T-helper 17 cell (primary cell): ENCODE data around the gene GPC3. TPM values are rescaled to one million over a fixed set of nuclear protein-coding genes. Genes with fewer than 3 reads are reported as not detected.

Experiments
- ATAC-seq: fragments of 150-1000 bp; cut with Tn5 transposase; 2 replicates; pipeline ENCODE4 v1.10.0; 2021; ENCODE audit warnings: mild to moderate bottlenecking, moderate library complexity
- DNase-seq, 3 donors: peaks; one replicate each; pipeline versions ENCODE4 v3.0.0 to v3.0.0-alpha.2; 2020 to 2021
- H3K9me3 ChIP-seq: one replicate; pipeline ENCODE4 v1.7.0; 2013; ENCODE audit warnings: low read length, mild to moderate bottlenecking; ENCODE audit not compliant: control insufficient read depth, poor library complexity, severe bottlenecking
- H3K27ac Mint-ChIP-seq: one replicate; pipeline ENCODE4 v1.8.0; 2022; ENCODE audit warnings: mild to moderate bottlenecking, moderate library complexity, mixed read lengths
- H3K27me3 Mint-ChIP-seq: one replicate; pipeline ENCODE4 v1.8.0; 2022; ENCODE audit warnings: mixed read lengths
- H3K36me3 Mint-ChIP-seq: one replicate; pipeline ENCODE4 v1.8.0; 2022; ENCODE audit warnings: low read depth, mixed read lengths
- H3K4me1 Mint-ChIP-seq: one replicate; pipeline ENCODE4 v1.8.0; 2022; ENCODE audit warnings: mild to moderate bottlenecking, mixed read lengths
- H3K4me3 Mint-ChIP-seq: one replicate; pipeline ENCODE4 v1.8.0; 2022; ENCODE audit warnings: mild to moderate bottlenecking, moderate library complexity, mixed read lengths
- total RNA-seq, 4 donors: library from RNA in 2 of 4; stranded (reverse) in 2 of 4; gene quantifications; one replicate each; pipeline ENCODE4 v1.2.3 and lab custom pipeline; 2022 to 2026

Gene GPC3
- total RNA-seq, 2 donors from 2014 or later: 0.20 to 0.39 TPM

GRCh38 chrX:133924548-133924947 is 60.8 kb downstream of the GPC3 start:
- no peak overlapping the region for H3K27ac Mint-ChIP-seq
- no peaks in the 10 kb centered on the region for H3K9me3 ChIP-seq
- no peak for DNase-seq
- H3K4me1 Mint-ChIP-seq: peaks cover 3% of the 10 kb centered on the region
- no peaks in the 10 kb centered on the region for H3K36me3 Mint-ChIP-seq
- ATAC-seq: no peak
- no peak overlapping the region for H3K4me3 Mint-ChIP-seq
- H3K27me3 Mint-ChIP-seq: no peaks in the 10 kb centered on the region

- no peak overlapping the region for H3K4me3 Mint-ChIP-seq
- ATAC-seq (no peak), DNase-seq (no peak)
- H3K9me3 ChIP-seq: no peaks in the 10 kb centered on the region
- no peak overlapping the region for H3K27ac Mint-ChIP-seq
- H3K36me3 Mint-ChIP-seq: no peaks in the 10 kb centered on the region
- peaks cover 3% of the 10 kb centered on the region for H3K4me1 Mint-ChIP-seq
- no peaks in the 10 kb centered on the region for H3K27me3 Mint-ChIP-seq
Observed at GRCh38 chrX:133923548-133923947, 61.8 kb downstream of the GPC3 start.

GRCh38 chrX:133923113-133923512 is 62.3 kb downstream of the GPC3 start:
- H3K36me3 Mint-ChIP-seq: no peaks in the 10 kb centered on the region
- DNase-seq: no peak

GRCh38 chrX:133922390-133922771 is 63.0 kb downstream of the GPC3 start:
- Mint-ChIP-seq H3K4me1 (peaks cover 3% of the 10 kb centered on the region), H3K36me3 (no peaks in the 10 kb centered on the region), H3K27me3 (no peaks in the 10 kb centered on the region), H3K27ac (no peak overlapping the region), H3K4me3 (no peak overlapping the region)
- no peaks in the 10 kb centered on the region for H3K9me3 ChIP-seq
- ATAC-seq: no peak
- no peak for DNase-seq

More at GRCh38 chrX:133923113-133923512, 62.3 kb downstream of the GPC3 start:
- H3K27me3 Mint-ChIP-seq: no peaks in the 10 kb centered on the region
- peak overlapping the region; percentile 39 for H3K27ac Mint-ChIP-seq
- ATAC-seq: peak; percentile 42
- no peaks in the 10 kb centered on the region for H3K9me3 ChIP-seq
- peaks cover 3% of the 10 kb centered on the region for H3K4me1 Mint-ChIP-seq
- peak overlapping the region; percentile 62 for H3K4me3 Mint-ChIP-seq

DNA sequence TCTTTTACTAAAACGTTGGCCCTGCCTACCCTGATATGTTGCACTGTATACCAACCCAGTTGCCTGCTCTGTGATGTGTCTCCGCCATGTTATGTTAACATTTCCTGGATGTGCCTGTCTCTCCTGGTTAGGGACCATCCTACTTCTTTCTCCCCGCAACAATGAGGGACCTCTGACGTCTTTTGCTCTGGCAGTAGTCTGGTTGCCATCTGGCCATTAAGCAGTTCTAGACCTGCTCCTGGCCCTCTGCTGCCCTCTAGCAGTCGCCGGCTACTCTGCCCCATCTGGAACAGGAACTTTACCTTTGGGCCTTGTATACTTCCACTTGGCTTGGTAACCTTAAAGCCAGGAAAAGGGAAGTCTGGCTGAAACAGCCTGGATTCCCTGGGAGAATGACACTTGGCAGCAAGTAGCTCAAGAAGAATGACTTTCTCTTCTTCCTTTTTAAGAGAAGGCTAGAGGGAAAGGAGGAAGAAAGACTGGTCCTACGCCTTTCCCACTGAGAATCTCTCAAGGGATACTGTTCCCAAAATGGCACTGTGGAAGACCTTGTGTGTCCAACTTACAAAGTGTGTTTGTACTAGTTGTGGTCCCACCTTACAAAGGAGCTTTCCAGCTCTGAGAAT is 63.5 kb downstream of the GPC3 start:
- H3K27ac Mint-ChIP-seq: no peak overlapping the region
- no peaks in the 10 kb centered on the region for H3K27me3 Mint-ChIP-seq
- no peak for DNase-seq
- no peaks in the 10 kb centered on the region for H3K36me3 Mint-ChIP-seq
- H3K4me3 Mint-ChIP-seq: no peak overlapping the region
- peaks cover 3% of the 10 kb centered on the region for H3K4me1 Mint-ChIP-seq
- ATAC-seq: peak; percentile 46
- no peaks in the 10 kb centered on the region for H3K9me3 ChIP-seq

- DNase-seq (no peak), ATAC-seq (no peak)
- no peaks in the 10 kb centered on the region for H3K9me3 ChIP-seq
- no peaks in the 10 kb centered on the region for H3K27me3 Mint-ChIP-seq
- no peaks in the 10 kb centered on the region for H3K36me3 Mint-ChIP-seq
- H3K4me1 Mint-ChIP-seq: peaks cover 3% of the 10 kb centered on the region
- H3K27ac Mint-ChIP-seq: no peak overlapping the region
- H3K4me3 Mint-ChIP-seq: no peak overlapping the region
Observed at GRCh38 chrX:133921086-133921485, 64.3 kb downstream of the GPC3 start.

- Mint-ChIP-seq H3K27me3 (no peaks in the 10 kb centered on the region), H3K4me3 (no peak overlapping the region), H3K36me3 (no peaks in the 10 kb centered on the region), H3K4me1 (peaks cover 3% of the 10 kb centered on the region), H3K27ac (no peak overlapping the region)
- ATAC-seq (no peak), DNase-seq (no peak)
- H3K9me3 ChIP-seq: no peaks in the 10 kb centered on the region
Observed at GRCh38 chrX:133918361-133918771, 67.0 kb downstream of the GPC3 start.

GRCh38 chrX:133916984-133917722 is 68.2 kb downstream of the GPC3 start:
- H3K27ac Mint-ChIP-seq: no peak overlapping the region
- no peaks in the 10 kb centered on the region for H3K36me3 Mint-ChIP-seq
- H3K9me3 ChIP-seq: no peaks in the 10 kb centered on the region
- no peak for ATAC-seq
- no peak overlapping the region for H3K4me3 Mint-ChIP-seq
- peaks cover 3% of the 10 kb centered on the region for H3K4me1 Mint-ChIP-seq
- H3K27me3 Mint-ChIP-seq: no peaks in the 10 kb centered on the region
- no peak for DNase-seq

DNA sequence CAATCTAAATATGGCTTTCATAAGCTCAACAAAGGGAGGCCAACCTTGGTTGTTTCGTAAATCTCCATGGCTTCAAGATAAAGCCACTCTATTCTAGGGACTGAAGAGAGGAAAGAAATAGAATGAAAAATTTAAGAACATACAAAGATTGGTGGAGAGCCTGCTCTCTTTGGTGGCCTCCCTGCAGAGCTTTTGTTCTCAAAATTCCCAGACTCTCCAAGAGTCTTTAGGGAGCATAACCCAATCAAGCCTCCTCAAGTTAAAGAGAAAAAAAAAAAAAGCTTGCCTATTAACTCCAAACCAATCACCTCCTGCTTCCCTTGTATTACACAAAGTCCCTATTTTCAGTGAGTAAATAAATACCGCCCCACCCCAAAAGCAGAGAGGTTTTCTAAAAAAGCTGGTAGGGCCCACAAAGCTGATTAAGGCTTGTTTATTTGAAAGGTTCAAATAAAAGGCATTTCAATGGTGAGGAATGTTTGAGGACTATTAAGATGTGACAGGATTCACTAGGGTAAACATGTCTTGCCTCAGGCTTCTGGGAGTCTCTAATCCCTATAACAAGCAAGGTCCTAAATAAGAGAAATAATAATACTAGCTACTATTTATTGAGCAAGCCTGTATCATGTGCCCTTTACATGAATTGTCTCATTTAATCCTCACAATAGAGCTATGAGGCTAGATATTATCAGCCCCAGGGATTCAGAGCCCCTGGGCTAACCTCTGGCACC is 71.6 kb downstream of the GPC3 start:
- no peaks in the 10 kb centered on the region for H3K36me3 Mint-ChIP-seq
- H3K27me3 Mint-ChIP-seq: no peaks in the 10 kb centered on the region
- no peak overlapping the region for H3K4me3 Mint-ChIP-seq
- H3K9me3 ChIP-seq: no peaks in the 10 kb centered on the region
- ATAC-seq (no peak), DNase-seq (no peak)
- no peak overlapping the region for H3K27ac Mint-ChIP-seq
- no peaks in the 10 kb centered on the region for H3K4me1 Mint-ChIP-seq

GRCh38 chrX:133913009-133913408 is 72.4 kb downstream of the GPC3 start:
- no peak for ATAC-seq
- no peaks in the 10 kb centered on the region for H3K36me3 Mint-ChIP-seq
- no peaks in the 10 kb centered on the region for H3K4me1 Mint-ChIP-seq
- no peaks in the 10 kb centered on the region for H3K9me3 ChIP-seq
- H3K27ac Mint-ChIP-seq: no peak overlapping the region
- no peaks in the 10 kb centered on the region for H3K27me3 Mint-ChIP-seq
- H3K4me3 Mint-ChIP-seq: no peak overlapping the region
- DNase-seq: no peak

GRCh38 chrX:133911825-133912495 is 73.4 kb downstream of the GPC3 start:
- Mint-ChIP-seq H3K27ac (no peak overlapping the region), H3K4me3 (no peak overlapping the region), H3K36me3 (no peaks in the 10 kb centered on the region), H3K4me1 (no peaks in the 10 kb centered on the region), H3K27me3 (no peaks in the 10 kb centered on the region)
- no peak for DNase-seq
- no peaks in the 10 kb centered on the region for H3K9me3 ChIP-seq
- no peak for ATAC-seq

DNA sequence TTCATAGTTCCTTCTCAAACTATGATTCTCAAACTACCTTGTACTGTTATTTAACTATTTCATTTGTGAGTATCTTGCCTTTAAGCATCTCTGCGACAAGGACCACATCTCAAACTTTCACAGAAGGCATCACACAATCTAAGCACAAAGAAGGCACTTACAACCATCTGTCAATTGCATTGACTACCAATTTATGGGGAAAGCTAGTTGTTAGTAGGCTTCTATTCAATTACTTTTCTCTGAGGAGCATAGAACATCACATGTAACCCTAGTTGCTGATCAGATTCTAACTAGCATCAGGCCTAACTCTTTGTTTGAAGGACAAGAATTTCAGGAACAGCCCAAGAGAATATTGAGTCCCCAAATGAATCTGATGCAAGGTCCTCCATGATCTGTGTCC is 74.9 kb downstream of the GPC3 start:
- Mint-ChIP-seq H3K27me3 (no peaks in the 10 kb centered on the region), H3K27ac (no peak overlapping the region), H3K36me3 (no peaks in the 10 kb centered on the region), H3K4me3 (no peak overlapping the region), H3K4me1 (no peaks in the 10 kb centered on the region)
- no peak for ATAC-seq
- no peaks in the 10 kb centered on the region for H3K9me3 ChIP-seq
- no peak for DNase-seq

GRCh38 chrX:133909888-133910287 is 75.5 kb downstream of the GPC3 start:
- no peak overlapping the region for H3K4me3 Mint-ChIP-seq
- no peaks in the 10 kb centered on the region for H3K36me3 Mint-ChIP-seq
- no peak for DNase-seq
- H3K4me1 Mint-ChIP-seq: no peaks in the 10 kb centered on the region
- no peak overlapping the region for H3K27ac Mint-ChIP-seq
- no peaks in the 10 kb centered on the region for H3K27me3 Mint-ChIP-seq
- no peaks in the 10 kb centered on the region for H3K9me3 ChIP-seq
- ATAC-seq: no peak
